ENCODE measurements around the gene OBI1.
A peak's percentile ranks its signal among the peaks of the same experiment; 100 is the strongest.

The OBI1 gene, protein sequence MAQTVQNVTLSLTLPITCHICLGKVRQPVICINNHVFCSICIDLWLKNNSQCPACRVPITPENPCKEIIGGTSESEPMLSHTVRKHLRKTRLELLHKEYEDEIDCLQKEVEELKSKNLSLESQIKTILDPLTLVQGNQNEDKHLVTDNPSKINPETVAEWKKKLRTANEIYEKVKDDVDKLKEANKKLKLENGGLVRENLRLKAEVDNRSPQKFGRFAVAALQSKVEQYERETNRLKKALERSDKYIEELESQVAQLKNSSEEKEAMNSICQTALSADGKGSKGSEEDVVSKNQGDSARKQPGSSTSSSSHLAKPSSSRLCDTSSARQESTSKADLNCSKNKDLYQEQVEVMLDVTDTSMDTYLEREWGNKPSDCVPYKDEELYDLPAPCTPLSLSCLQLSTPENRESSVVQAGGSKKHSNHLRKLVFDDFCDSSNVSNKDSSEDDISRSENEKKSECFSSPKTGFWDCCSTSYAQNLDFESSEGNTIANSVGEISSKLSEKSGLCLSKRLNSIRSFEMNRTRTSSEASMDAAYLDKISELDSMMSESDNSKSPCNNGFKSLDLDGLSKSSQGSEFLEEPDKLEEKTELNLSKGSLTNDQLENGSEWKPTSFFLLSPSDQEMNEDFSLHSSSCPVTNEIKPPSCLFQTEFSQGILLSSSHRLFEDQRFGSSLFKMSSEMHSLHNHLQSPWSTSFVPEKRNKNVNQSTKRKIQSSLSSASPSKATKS

DNA sequence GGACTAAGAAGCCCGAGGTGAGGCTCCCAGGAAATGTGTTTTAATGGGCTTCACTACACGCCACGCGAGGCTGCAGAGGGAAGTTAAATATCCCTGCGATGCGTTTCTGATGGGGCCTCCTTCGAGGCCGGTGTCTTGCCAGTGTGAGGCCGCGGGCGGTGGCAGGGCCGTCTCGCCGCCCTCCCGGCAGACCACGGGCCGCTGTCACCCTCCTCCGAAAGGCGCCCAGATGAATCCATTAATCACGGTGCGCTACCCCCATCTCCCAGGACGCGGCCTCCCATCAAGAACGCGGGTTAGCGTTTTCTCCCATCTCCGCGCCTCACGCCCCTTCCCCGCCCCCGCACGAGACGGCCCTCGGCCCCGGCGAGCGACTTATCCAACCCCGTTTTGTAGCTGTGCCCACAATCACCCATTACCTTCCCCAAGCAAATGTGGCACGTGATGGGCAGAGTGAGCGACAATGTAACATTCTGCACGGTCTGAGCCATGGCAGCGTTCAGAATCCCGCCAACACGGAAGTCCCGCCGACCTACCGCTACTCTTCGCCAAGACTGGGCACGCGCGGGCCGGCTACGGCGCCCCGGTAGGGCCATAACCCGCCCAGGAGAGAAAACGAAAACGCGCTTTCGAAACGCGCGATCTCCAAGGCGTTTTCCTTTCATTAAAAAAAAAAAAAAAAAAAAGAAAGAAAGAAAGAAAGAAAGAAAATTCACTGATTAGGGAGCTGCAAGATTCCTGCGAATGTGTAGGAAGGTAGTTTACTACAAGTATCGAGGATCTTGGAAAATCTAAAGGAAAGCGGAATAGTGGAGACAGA, at the start of gene OBI1:
OBI1 (minus strand) TSS at position 526 of the 820 bp plus-strand sequence; CDS start at position 491, 35 bp downstream.
- peak; percentile 93 for DNase-seq

DNA sequence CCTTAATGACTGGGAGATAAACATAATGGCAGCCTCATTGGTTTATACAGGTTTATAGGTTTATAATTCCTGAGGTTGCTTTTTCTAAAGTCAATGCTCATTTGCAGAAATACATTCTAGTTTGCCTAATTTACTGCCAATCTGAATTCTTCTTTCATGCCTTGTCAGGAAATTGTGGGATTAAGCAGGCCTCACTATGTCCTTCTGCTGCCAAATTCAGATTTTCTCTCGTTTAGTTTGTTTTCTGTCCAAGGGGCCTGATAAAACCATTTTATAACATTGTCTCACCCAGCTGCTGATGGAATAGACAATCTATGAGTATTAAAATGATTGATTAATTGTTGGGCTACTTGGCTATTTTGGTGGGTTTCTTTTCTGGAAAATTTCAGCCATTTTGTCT, 42.4 kb upstream of the OBI1 start:
- DNase-seq, result no peak

DNA sequence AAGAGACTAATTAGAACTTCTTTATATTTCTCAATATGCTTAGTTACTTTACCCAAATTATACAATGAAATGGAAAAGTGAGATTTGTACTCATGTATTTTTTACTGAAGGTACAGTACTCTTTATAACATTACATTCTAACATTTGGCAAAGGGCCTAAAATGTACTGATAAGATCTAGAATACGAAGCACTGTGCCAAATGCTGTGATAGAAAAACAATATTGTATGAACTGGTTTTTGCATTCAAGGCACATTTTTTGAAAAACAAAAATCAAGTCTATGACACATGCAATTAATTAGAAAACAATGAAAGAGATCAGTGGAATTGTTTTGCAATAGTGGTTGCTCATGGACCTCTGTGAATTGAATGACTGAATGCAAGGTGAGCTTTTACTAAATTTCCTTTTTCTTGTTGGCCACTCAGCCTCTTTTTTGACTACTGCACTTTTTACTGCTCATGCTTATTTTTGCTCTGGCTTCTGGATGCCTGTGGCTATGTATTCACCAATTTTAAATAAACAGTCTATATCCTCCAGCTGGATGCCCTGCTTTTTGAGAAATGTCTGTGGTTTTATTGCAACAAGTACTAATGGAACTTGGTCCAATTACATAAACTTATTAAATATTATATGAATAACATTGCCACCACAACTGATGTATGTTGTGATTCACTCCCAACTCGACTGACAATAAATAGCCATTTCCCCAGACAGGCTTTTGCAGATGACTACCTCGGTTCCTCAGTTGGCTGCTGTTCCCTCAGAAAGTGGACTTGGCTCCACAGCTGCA, 41.4 kb upstream of the OBI1 start:
- DNase-seq, result no peak

DNA sequence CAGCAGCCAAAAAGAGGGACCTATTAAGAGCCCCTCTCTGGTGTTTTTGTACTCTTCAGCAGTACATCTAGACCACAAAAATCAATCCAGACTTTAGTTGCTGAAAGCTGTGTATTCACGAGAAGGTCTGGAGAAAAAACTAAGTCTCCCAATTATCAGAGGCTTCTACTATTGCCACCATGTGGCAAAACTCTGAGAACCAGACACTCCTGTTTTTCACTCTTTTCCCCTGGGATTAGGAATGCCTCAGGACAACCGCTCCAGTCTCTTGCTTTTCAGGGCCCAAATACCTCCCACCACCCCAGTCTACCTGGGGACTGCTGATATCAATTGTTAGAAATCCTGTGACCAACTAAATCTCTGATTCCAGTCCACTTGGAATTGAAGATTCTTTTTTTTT, 30.1 kb upstream of the OBI1 start:
- DNase-seq, result no peak

DNA sequence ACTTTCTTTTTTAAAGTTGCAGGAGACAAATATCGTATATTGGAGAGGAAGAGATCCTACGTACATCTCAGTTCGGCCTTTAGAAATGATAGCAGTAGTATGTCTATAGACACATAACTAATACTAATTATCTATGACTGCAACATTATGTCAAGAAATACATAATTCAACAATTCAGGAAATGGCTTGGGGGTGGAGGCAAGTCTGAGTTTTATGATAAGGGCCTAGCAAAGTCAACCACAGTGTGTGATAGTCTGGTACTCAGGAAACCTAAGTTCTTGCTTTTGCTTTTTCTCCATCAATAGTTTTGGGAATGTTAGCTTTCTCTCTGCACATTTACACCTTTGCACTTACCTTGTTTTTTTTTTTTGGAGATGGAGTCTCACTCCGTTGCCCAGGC, 27.5 kb upstream of the OBI1 start:
- no peak for DNase-seq

DNA sequence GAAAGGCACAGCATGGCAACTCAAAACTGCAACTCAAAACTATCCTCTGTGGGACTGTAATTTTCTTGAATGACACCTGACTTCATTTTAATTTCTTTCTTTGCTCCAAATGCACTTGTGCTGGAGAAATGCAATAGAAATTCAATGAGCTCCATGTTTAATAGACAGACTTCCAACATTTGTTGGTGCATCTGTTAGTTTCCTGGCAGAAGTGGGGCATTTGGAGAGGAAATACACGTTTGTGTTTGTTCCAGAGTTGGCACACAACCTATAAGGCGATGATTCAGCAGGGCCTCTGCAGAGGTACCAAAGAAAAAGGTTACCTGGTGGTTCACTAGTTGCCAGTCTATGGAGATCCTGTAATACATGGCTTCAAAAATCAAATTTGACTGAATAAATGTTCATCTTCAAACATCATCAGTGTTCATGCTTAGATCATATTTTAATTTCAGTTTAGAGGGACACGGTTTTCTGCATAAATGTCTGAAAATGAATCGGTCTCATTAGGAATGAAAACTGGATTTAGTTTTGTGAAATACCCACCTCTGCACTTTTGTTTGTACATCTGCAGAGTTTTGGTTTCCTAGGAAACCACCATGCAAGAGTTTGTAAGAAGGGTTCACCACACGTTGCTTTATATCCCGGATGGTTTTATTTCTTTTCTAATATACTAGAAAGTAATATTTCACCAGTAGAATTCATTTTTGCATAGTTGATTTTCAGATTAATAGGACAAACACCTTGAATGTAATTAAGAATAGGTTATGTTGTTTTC, 21.8 kb upstream of the OBI1 start:
- no peak for DNase-seq

DNA sequence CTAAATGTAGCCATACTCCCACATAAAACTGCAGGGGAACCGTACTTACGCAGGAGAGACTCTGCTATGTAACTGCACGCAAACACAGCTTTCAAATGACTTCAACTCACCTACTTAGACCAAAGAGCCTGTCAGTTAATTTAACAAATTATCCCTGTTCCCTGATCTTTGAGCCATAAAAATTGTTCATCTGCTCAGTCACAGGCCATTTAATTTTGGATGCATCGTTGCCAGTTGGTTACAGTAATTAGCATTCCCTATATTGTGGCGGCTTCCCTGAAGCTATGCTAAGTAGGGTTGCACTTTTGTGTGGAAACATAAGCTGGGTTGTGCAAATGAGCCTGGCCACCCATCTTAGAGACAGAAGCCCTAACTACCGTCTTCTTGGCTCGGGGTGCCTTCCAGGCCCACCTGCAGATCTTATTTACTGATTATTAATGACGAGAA, 21.2 kb upstream of the OBI1 start:
- no peak for DNase-seq

DNA sequence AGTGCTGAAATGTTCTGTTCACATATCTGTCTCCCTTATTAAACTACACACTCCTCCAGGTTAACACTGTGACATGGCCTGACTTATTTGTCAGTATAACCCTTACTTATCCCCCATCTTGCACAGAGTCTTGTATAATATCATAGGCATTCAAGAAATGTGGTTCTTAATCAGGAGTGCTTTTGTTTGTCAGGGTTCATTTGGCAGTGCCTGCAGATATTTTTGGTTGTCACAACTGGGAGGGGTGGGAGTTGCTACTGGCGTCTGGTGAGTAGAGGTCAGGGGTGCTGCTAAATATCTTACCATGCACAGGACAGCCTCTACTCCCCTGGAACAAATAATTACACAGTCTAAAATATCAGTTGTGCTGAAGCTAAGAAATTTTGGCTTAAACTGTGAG, 20.4 kb upstream of the OBI1 start:
- DNase-seq, result no peak

DNA sequence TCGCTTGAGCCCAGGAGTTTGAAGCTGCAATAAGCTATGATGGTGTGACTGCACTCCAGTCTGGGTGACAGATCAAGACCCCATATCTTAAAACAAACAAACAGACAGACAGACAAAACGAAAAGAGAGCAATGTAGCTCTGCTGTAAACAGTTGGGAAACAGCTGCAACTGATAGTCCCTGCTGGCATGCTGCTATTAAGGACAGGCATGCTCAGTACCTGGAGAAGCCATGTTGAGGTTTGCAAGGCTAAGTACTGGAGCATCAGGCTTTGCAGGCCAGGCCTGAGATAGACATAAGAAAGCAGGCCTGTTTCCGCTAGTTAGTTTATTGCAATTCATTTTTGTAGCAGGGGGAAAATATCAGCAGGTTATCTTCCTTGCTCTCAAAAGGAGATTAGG, 16.2 kb upstream of the OBI1 start:
- DNase-seq, result no peak

DNA sequence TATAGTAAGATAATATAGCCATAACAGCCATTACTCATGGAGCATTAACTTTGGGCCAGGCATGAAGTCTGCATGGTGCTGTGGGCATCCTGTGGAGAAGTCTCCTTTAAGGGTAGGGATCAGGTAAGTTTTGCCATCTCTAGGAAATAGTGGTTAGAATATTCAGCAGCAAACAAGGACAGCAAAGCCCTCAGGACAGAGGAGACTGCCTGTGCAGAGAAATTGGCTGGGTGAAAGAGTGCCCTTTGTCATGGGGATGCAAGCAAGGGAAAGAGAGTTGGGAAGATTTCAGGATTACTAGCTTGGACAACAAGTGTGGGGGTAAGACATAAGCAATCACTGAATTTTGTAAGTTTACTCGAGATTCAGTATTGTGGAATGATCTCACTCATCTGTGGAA, 15.7 kb upstream of the OBI1 start:
- no peak for DNase-seq

DNA sequence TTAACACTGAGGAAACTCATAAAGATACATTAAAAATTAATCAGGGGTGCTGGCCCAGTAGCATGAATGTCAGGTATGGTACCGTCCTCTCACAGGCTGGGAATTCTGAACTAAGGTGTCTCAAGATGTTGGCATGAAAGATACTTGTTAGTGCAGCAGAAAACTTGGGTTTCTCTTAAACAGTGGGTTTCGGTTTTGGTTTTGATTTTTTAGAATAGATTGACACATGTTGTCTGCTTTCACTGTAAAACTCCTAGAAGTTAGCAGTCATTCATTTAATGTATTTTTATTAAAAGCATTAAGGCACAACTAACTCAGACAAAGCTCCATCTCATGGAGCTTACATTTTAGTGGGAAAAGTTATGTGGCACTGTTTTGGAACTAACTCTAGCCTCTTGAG, 3.5 kb upstream of the OBI1 start:
- no peak for DNase-seq

DNA sequence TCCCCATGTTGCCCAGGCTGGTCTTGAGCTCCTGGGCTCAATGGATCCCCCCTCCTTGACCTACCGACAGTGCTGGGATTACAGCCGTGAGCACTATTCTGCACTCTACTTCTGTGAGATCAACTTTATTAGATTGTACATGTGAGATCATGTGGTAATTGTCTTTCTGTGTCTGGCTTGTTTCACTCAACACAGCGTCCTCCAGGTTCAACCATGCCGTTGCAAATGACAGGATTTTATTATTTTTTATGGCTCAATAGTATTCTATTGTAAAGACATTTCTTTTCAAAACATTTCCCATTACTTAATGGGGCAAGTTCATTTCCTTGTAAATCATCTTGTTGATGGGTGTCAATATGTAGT, 1.5 kb upstream of the OBI1 start:
- no peak for DNase-seq

DNA sequence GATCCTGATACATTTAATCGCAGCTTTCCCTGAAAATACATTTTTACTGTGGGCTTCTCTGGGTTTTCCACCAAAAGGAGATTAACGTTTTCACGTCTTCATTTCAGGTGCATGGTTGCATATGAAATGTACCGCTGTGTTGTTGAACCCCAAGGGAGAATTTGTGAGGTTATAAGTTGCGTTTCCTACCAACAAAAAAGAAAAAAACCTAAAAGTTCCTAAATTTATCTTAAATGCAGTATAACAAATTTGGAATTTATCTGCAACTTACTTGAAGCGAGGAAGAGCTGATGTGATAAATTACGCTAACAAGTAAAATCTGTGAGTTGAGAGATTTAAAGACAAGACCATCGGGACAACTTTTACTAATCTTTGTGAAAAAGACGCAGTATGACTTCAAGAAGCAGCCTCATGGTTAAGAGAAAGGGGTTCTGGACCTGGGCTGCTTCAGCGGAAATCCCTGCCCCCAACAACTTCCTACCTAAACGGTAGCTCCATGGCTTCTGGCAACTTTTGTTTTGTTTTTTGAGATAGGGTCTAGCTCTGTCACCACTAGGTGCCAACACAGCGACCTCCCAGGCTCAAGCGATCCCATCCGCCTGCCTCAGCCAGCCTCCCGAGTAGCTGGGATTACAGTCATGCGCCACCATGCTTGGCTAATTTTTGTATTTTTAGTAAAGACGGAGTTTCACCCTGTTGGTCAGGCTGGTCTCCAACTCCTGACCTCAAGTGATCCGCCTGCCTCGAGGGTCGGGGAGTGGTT, 958 bp upstream of the OBI1 start:
- DNase-seq, result no peak

DNA sequence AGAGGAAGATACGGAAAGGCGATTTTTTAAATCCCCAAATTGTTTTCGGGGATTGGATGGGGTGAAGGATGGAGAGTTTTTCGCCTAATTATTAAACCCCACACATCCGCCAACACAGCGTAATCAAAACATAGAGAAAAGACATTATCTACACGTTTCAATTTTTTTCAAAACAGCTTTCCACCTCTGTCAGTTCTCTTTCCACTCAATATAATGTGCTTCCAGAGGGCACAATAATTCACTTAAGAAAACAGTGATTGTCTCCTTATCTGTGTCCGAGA, 435 bp upstream of the OBI1 start:
- no peak for DNase-seq

DNA sequence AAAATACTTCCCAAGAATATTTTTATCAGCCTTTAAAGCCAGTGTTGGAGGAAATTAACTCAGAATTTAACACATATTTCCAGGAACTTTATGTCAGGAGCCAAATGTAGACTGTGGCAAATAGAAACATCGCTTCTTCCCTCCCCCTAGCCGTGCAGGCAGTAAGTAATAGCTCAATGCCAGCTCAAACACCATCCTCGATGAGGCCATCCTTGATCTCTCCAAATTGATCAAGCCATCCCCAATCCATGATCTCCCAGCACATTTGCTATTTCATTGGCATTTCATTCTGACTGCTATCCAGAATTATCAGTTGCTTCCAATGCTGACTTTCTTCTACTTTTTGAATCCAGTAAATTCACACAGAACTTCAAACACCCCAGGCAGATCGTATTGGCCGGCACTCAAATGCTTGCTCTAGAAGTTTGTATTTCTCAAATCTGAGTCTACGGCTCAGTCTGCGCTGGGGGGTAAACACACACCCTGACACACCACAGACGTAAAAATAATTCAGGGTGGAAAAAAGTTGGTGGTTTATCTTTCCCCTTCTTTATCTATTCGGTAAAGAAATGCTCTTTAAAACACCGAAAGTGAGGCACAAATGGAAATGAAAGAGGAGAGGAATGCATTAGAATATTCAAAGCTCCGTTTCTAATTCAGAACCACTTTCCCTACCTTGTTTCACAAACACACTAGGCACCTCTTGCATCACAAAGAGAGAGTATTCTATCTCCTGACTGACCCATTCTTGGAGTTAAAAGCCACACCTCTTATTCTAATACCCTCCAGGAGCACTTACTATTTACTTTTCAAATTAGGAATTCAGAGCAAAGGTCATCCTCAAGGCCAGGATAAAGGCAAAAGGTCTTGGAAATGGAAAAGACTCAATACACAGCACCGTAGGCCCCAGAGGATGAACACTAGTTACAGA, 991 bp downstream of the OBI1 start:
- no peak for DNase-seq

DNA sequence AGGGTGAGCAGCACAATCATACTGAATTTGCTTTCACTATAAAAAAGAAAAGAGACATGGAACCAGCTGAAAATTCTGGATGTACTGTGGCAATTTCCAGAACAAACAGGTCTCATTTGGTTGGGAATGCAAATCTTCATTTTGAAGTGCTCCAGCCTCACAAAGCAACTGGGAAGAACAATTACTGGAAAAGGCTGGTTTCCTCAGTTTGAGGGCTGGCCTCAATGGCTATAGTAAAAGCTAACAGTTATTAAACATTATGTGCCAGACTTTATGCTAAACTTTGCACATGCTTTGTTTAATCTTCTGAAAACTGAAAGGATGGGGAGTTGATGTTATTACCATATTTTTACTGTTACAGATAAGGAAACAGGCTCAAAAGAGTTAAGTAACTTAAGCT, 3.0 kb downstream of the OBI1 start:
- DNase-seq, result no peak

DNA sequence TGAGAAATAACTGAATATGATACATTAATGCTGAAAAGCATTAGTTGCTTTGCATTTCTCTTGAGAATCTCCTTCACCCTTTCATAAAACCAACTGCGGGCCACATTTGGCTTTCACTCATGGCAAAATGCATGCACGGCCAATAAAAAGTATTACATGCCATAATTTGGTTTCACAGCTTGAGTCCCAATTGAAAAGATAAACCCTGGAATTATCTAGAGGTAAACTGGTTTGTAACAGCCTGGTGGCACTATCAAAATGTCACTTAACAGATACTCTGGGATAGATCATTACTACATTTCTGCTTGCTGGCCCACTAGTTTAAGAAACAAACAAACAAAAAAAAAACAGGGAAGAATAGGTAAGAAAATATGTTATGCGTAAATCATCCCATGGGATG, 3.9 kb downstream of the OBI1 start:
- no peak for DNase-seq

DNA sequence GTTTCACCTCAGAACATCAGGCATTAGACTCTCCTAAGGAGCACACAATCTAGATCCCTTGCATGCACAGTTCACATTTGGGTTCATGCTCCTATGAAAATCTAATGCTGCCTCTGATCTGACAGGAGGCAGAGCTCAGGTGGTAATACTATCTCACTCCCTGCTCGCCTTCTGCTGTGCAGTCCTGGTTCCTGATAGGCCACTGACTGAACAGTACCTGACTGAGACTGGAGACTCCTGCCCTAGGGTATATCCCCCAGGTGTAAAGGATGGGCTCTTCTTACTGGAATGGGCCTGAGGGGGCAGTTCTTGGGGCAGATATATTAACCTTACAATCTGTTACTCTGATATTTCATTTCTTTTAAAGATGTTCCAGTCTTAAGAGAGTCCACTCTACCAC, 6.3 kb downstream of the OBI1 start:
- no peak for DNase-seq

DNA sequence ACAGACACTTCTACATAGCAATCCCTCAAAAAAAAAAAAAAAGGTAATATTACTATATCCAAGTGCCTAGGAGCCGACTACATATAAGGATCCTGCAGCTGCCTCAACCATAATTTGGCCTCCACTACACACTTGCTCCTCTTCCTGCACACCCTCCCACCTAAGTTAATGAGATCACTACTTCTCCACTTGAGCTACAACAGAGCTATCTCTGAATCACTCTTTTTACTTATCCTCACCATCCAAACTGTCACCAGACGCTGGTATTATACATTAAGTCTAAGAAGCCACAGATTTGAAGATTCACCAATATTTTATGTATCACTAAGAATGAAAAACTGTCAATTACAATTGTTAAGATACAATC, 8.3 kb downstream of the OBI1 start:
- DNase-seq, result no peak

DNA sequence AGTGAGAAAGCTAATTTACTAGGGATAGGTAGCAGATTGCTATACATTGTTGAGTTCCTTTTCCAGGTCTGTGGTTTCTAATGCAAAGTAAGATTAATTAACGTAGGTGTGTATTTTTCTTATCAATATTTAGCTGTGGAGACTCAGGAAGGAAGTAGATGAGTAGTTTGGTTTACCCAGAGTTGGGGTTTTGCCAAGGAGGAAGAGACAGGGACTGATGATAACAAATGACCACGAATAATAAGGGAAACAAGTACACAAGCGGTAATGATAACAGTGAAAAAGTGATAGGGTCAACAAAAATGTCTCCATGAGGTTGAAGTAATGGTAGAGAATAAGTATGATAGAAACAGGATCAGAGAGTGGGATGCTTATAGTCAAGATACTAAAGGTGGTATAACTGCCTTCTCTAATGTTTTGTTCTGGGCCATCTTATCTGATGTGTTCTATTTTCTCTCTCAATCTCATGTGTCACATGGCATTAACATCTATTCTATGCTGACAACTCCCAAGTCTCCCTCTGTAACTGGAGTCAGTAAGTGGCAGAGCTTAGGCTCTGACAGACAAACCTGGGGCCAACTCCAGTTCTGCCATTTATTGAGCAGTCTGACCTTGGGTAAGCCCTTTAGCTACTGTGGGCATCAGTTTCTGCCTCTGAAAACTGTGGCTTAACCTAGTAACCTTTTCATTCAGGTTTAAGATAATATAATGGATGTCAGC, 8.8 kb downstream of the OBI1 start:
- no peak for DNase-seq
